Tibial nerve (tissue), 4 donors: ENCODE measurements around the gene HNRNPM.

ENCODE experiments used
- EP300 ChIP-seq, 2 donors: sonication (generic); formaldehyde crosslinking; IDR thresholded peaks; one replicate each; pipeline ENCODE4 v1.6.1; 2017; ENCODE audit warnings: antibody characterized with exemption in 2 of 2, mild to moderate bottlenecking in 1 of 2
- TF ChIP-seq, protein P1 (sequence below), 5 experiments: fragments of 200-600 bp in 3 of 5; fragments of 450-650 bp in 2 of 5; sonication (generic) in 3 of 5; IDR thresholded peaks; one replicate each; pipeline ENCODE4 v1.5.1; 2016 to 2019; ENCODE audit warnings: antibody characterized with exemption in 5 of 5, mild to moderate bottlenecking in 3 of 5, moderate library complexity in 2 of 5

DNA sequence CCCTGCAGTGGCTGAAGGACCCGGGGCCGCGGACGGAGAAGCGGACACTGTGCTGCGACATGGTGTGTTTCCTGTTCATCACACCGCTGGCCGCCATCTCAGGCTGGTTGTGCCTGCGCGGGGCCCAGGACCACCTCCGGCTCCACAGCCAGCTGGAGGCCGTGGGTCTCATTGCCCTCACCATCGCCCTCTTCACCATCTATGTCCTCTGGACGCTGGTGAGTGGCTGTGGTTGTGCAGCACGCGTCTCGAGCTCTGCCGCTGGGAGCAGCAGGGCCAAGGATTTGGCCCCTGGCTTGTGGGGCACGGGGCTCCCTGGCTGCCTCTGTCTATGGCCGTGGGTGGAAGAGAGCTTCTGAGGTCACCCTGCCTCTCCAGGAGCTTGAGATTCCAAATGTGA, 14.1 kb upstream of the HNRNPM start:
- TF ChIP-seq, protein P1, sequence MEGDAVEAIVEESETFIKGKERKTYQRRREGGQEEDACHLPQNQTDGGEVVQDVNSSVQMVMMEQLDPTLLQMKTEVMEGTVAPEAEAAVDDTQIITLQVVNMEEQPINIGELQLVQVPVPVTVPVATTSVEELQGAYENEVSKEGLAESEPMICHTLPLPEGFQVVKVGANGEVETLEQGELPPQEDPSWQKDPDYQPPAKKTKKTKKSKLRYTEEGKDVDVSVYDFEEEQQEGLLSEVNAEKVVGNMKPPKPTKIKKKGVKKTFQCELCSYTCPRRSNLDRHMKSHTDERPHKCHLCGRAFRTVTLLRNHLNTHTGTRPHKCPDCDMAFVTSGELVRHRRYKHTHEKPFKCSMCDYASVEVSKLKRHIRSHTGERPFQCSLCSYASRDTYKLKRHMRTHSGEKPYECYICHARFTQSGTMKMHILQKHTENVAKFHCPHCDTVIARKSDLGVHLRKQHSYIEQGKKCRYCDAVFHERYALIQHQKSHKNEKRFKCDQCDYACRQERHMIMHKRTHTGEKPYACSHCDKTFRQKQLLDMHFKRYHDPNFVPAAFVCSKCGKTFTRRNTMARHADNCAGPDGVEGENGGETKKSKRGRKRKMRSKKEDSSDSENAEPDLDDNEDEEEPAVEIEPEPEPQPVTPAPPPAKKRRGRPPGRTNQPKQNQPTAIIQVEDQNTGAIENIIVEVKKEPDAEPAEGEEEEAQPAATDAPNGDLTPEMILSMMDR (IDR thresholded peaks at IDR 0.05) = no peak
- TF ChIP-seq EP300 (IDR thresholded peaks at IDR 0.05) = no peak
